ENCODE results near the gene KCTD14. TPM values are rescaled to one million over a fixed set of nuclear protein-coding genes. Genes with fewer than 3 reads are reported as not detected.

KCTD14 gene
- 3.0 TPM for polyA plus RNA-seq (2013, experiment 1 of 2)
- 3.0 TPM for polyA plus RNA-seq (2013, experiment 2 of 2)

- no peak for DNase-seq (ENCODE audit: low spot score)
- no peak within 1 kb of the TSS for H4K8ac ChIP-seq (ENCODE audit: low read depth, low read length)
- H3K79me1 ChIP-seq (ENCODE audit: low read depth, low read length) = no peaks in the 10 kb centered on the region
- peak within 1 kb of the TSS; percentile 55 for H2BK15ac ChIP-seq (ENCODE audit: low read length)
- WGBS, 2 donors (ENCODE audit: extremely low coverage in 2 of 2, insufficient read length in 2 of 2, insufficient replicate concordance in 1 of 2) = no CpG with 5 or more reads among the region's 37 CpGs
- H3K9me3 ChIP-seq (replicated peaks in 1 of 2; ENCODE audit: control insufficient read depth in 2 of 2, insufficient read depth in 1 of 2, low read depth in 1 of 2, low read length in 2 of 2) = no peaks in the 10 kb centered on the region
- H2BK12ac ChIP-seq (ENCODE audit: low read length) = no peak within 1 kb of the TSS
- no peak within 1 kb of the TSS for H2AK5ac ChIP-seq (ENCODE audit: low read depth, low read length)
- H2BK5ac ChIP-seq (ENCODE audit: low read length) = no peak within 1 kb of the TSS
- H3K4ac ChIP-seq (ENCODE audit: low read length) = no peak within 1 kb of the TSS
- no peaks in the 10 kb centered on the region for H3K36me3 ChIP-seq (replicated peaks in 1 of 2; ENCODE audit: control insufficient read depth in 2 of 2, insufficient read depth in 2 of 2, low read length in 2 of 2)
- H3K27me3 ChIP-seq (ENCODE audit: control insufficient read depth in 3 of 3, insufficient read depth in 3 of 3, low read depth in 1 of 3, low read length in 3 of 3) = peaks cover 0 to 11% (median 0%) of the 10 kb centered on the region in 3 experiments
- H3K4me1 ChIP-seq (ENCODE audit: control insufficient read depth in 2 of 2, insufficient read depth in 1 of 2, low read depth in 1 of 2, low read length in 2 of 2) = peaks cover 2 to 10% of the 10 kb centered on the region in 2 donors
- H3K4me3 ChIP-seq (ENCODE audit: low read length in 2 of 2) = peak within 1 kb of the TSS in 1 of 2 donors; percentile 70
- peak within 1 kb of the TSS; percentile 88 for H3K18ac ChIP-seq (ENCODE audit: low read length)
- no peak within 1 kb of the TSS for H3K27ac ChIP-seq (replicated peaks; ENCODE audit: low read length)
- H2BK120ac ChIP-seq (ENCODE audit: low read depth, low read length) = no peak within 1 kb of the TSS
- peak within 1 kb of the TSS; percentile 94 for H3K23ac ChIP-seq (ENCODE audit: low read depth, low read length, poor library complexity)
- no peak within 1 kb of the TSS for H4K91ac ChIP-seq (ENCODE audit: low read depth, low read length, poor library complexity)
- peak within 1 kb of the TSS; percentile 82 for H2AFZ ChIP-seq (ENCODE audit: low read length)
- H3K4me2 ChIP-seq (ENCODE audit: insufficient read depth, low read length, poor library complexity, severe bottlenecking) = peak within 1 kb of the TSS; percentile 69
- H3K9ac ChIP-seq (ENCODE audit: low read depth, low read length, poor library complexity) = peak within 1 kb of the TSS; percentile 75
- H3K14ac ChIP-seq (ENCODE audit: low read length) = peak within 1 kb of the TSS; percentile 5
Measured at GRCh38 chr11:78022397-78023396, at the start of gene KCTD14. KCTD14 (minus strand) TSS chr11:78023276; CDS start chr11:78023249, 27 bp downstream.

GRCh38 chr11:78072455-78072854 lies 49.4 kb upstream of the KCTD14 start:
- H3K27ac ChIP-seq (replicated peaks; ENCODE audit: low read length) = no peak overlapping the region
- H3K79me1 ChIP-seq (ENCODE audit: low read depth, low read length) = peaks cover 5% of the 10 kb centered on the region
- no peak overlapping the region for H3K18ac ChIP-seq (ENCODE audit: low read length)
- H2BK5ac ChIP-seq (ENCODE audit: low read length) = no peak overlapping the region
- H3K9ac ChIP-seq (ENCODE audit: low read depth, low read length, poor library complexity) = no peak overlapping the region
- no peaks in the 10 kb centered on the region for H3K4me1 ChIP-seq (ENCODE audit: control insufficient read depth in 2 of 2, insufficient read depth in 1 of 2, low read depth in 1 of 2, low read length in 2 of 2)
- WGBS, 2 donors (ENCODE audit: extremely low coverage in 2 of 2, insufficient read length in 2 of 2, insufficient replicate concordance in 1 of 2) = no CpG with 5 or more reads among the region's 4 CpGs
- no peak for DNase-seq (ENCODE audit: low spot score)
- no peak overlapping the region for H3K4ac ChIP-seq (ENCODE audit: low read length)
- H3K27me3 ChIP-seq (ENCODE audit: control insufficient read depth in 3 of 3, insufficient read depth in 3 of 3, low read depth in 1 of 3, low read length in 3 of 3) = no peaks in the 10 kb centered on the region
- no peak overlapping the region for H2BK15ac ChIP-seq (ENCODE audit: low read length)
- H2AK5ac ChIP-seq (ENCODE audit: low read depth, low read length) = no peak overlapping the region
- H3K9me3 ChIP-seq (replicated peaks in 1 of 2; ENCODE audit: control insufficient read depth in 2 of 2, insufficient read depth in 1 of 2, low read depth in 1 of 2, low read length in 2 of 2) = peaks cover 1 to 4% of the 10 kb centered on the region in 2 donors
- H4K8ac ChIP-seq (ENCODE audit: low read depth, low read length) = no peak overlapping the region
- H2BK12ac ChIP-seq (ENCODE audit: low read length) = no peak overlapping the region
- H3K4me2 ChIP-seq (ENCODE audit: insufficient read depth, low read length, poor library complexity, severe bottlenecking) = no peak overlapping the region
- H2BK120ac ChIP-seq (ENCODE audit: low read depth, low read length) = no peak overlapping the region
- peaks cover 26 to 78% of the 10 kb centered on the region in 2 donors for H3K36me3 ChIP-seq (replicated peaks in 1 of 2; ENCODE audit: control insufficient read depth in 2 of 2, insufficient read depth in 2 of 2, low read length in 2 of 2)
- H3K23ac ChIP-seq (ENCODE audit: low read depth, low read length, poor library complexity) = no peak overlapping the region
- no peak overlapping the region for H3K14ac ChIP-seq (ENCODE audit: low read length)
- no peak overlapping the region for H2AFZ ChIP-seq (ENCODE audit: low read length)
- H4K91ac ChIP-seq (ENCODE audit: low read depth, low read length, poor library complexity) = no peak overlapping the region
- no peak overlapping the region for H3K4me3 ChIP-seq (ENCODE audit: low read length in 2 of 2)

- Histone ChIP-seq H4K8ac (ENCODE audit: low read depth, low read length) (no peak overlapping the region), H3K27me3 (ENCODE audit: control insufficient read depth in 3 of 3, insufficient read depth in 3 of 3, low read depth in 1 of 3, low read length in 3 of 3) (no peaks in the 10 kb centered on the region), H2BK12ac (ENCODE audit: low read length) (no peak overlapping the region), H3K14ac (ENCODE audit: low read length) (no peak overlapping the region), H4K91ac (ENCODE audit: low read depth, low read length, poor library complexity) (no peak overlapping the region), H3K9ac (ENCODE audit: low read depth, low read length, poor library complexity) (no peak overlapping the region), H2AFZ (ENCODE audit: low read length) (no peak overlapping the region), H2BK5ac (ENCODE audit: low read length) (no peak overlapping the region), H3K18ac (ENCODE audit: low read length) (no peak overlapping the region), H2BK120ac (ENCODE audit: low read depth, low read length) (no peak overlapping the region), H3K4me1 (ENCODE audit: control insufficient read depth in 2 of 2, insufficient read depth in 1 of 2, low read depth in 1 of 2, low read length in 2 of 2) (no peaks in the 10 kb centered on the region), H3K4me2 (ENCODE audit: insufficient read depth, low read length, poor library complexity, severe bottlenecking) (no peak overlapping the region), H2AK5ac (ENCODE audit: low read depth, low read length) (no peak overlapping the region), H3K79me1 (ENCODE audit: low read depth, low read length) (peaks cover 5% of the 10 kb centered on the region), H3K4me3 (ENCODE audit: low read length in 2 of 2) (no peak overlapping the region), H3K27ac (replicated peaks; ENCODE audit: low read length) (no peak overlapping the region), H3K36me3 (replicated peaks in 1 of 2; ENCODE audit: control insufficient read depth in 2 of 2, insufficient read depth in 2 of 2, low read length in 2 of 2) (peaks cover 28 to 73% of the 10 kb centered on the region in 2 donors), H2BK15ac (ENCODE audit: low read length) (no peak overlapping the region), H3K4ac (ENCODE audit: low read length) (no peak overlapping the region), H3K23ac (ENCODE audit: low read depth, low read length, poor library complexity) (no peak overlapping the region), H3K9me3 (replicated peaks in 1 of 2; ENCODE audit: control insufficient read depth in 2 of 2, insufficient read depth in 1 of 2, low read depth in 1 of 2, low read length in 2 of 2) (peaks cover 2 to 5% of the 10 kb centered on the region in 2 donors)
- DNase-seq (ENCODE audit: low spot score) = no peak
- WGBS, 2 donors (ENCODE audit: extremely low coverage in 2 of 2, insufficient read length in 2 of 2, insufficient replicate concordance in 1 of 2) = no CpG with 5 or more reads among the region's 3 CpGs
Measured at GRCh38 chr11:78071717-78072116, 48.6 kb upstream of the KCTD14 start.

- Histone ChIP-seq H3K36me3 (replicated peaks in 1 of 2; ENCODE audit: control insufficient read depth in 2 of 2, insufficient read depth in 2 of 2, low read length in 2 of 2) (peaks cover 26 to 65% of the 10 kb centered on the region in 2 donors), H2AFZ (ENCODE audit: low read length) (no peak overlapping the region), H3K27me3 (ENCODE audit: control insufficient read depth in 3 of 3, insufficient read depth in 3 of 3, low read depth in 1 of 3, low read length in 3 of 3) (no peaks in the 10 kb centered on the region), H2AK5ac (ENCODE audit: low read depth, low read length) (no peak overlapping the region), H3K9ac (ENCODE audit: low read depth, low read length, poor library complexity) (no peak overlapping the region), H3K27ac (replicated peaks; ENCODE audit: low read length) (no peak overlapping the region), H4K91ac (ENCODE audit: low read depth, low read length, poor library complexity) (no peak overlapping the region), H2BK120ac (ENCODE audit: low read depth, low read length) (no peak overlapping the region), H3K23ac (ENCODE audit: low read depth, low read length, poor library complexity) (no peak overlapping the region), H3K14ac (ENCODE audit: low read length) (no peak overlapping the region), H2BK12ac (ENCODE audit: low read length) (no peak overlapping the region), H3K4me1 (ENCODE audit: control insufficient read depth in 2 of 2, insufficient read depth in 1 of 2, low read depth in 1 of 2, low read length in 2 of 2) (no peaks in the 10 kb centered on the region), H3K4me2 (ENCODE audit: insufficient read depth, low read length, poor library complexity, severe bottlenecking) (no peak overlapping the region), H2BK15ac (ENCODE audit: low read length) (no peak overlapping the region), H3K9me3 (replicated peaks in 1 of 2; ENCODE audit: control insufficient read depth in 2 of 2, insufficient read depth in 1 of 2, low read depth in 1 of 2, low read length in 2 of 2) (peaks cover 2 to 5% of the 10 kb centered on the region in 2 donors), H4K8ac (ENCODE audit: low read depth, low read length) (no peak overlapping the region), H3K4me3 (ENCODE audit: low read length in 2 of 2) (no peak overlapping the region), H3K79me1 (ENCODE audit: low read depth, low read length) (peaks cover 5% of the 10 kb centered on the region), H2BK5ac (ENCODE audit: low read length) (no peak overlapping the region), H3K4ac (ENCODE audit: low read length) (no peak overlapping the region), H3K18ac (ENCODE audit: low read length) (no peak overlapping the region)
- no CpG with 5 or more reads among the region's 2 CpGs for WGBS, 2 donors (ENCODE audit: extremely low coverage in 2 of 2, insufficient read length in 2 of 2, insufficient replicate concordance in 1 of 2)
- no peak for DNase-seq (ENCODE audit: low spot score)
Measured at GRCh38 chr11:78070621-78071020, 47.5 kb upstream of the KCTD14 start.
